Activated CD4-positive, alpha-beta T cell treated with anti-CD3 and anti-CD28 coated beads for 36 hours (primary cell): ENCODE data around the gene TEDC2. TPM values are rescaled to one million over a fixed set of nuclear protein-coding genes. Genes with fewer than 3 reads are reported as not detected.

ENCODE experiments used
- ATAC-seq: fragments of 200-7000 bp; cut with Tn5 transposase; one replicate; pipeline ENCODE4 v1.10.0; 2021; ENCODE audit warnings: mild to moderate bottlenecking, moderate library complexity
- CTCF ChIA-PET: fragments of 350-600 bp; sonication (Branson Sonifier 250); formaldehyde crosslinking; loops from one replicate; lab custom pipeline; 2021; ENCODE audit warnings: antibody characterized with exemption; lab: Charles Lee
- POLR2A ChIA-PET: fragments of 350-600 bp; sonication (Branson Sonifier 250); formaldehyde crosslinking; loops from one replicate; lab custom pipeline; 2021; ENCODE audit warnings: antibody characterized with exemption, inconsistent platforms; lab: Charles Lee
- DNase-seq: peaks from one replicate; pipeline ENCODE4 v3.0.0-alpha.2; 2020
- H3K27ac Mint-ChIP-seq: one replicate; pipeline ENCODE4 v1.8.0; 2021; ENCODE audit warnings: mixed read lengths
- H3K27me3 Mint-ChIP-seq: one replicate; pipeline ENCODE4 v1.8.0; 2021; ENCODE audit warnings: mixed read lengths
- H3K36me3 Mint-ChIP-seq: one replicate; pipeline ENCODE4 v1.8.0; 2021; ENCODE audit warnings: low read depth, mixed read lengths
- H3K4me1 Mint-ChIP-seq: one replicate; pipeline ENCODE4 v1.8.0; 2021; ENCODE audit warnings: mixed read lengths
- H3K4me3 Mint-ChIP-seq: one replicate; pipeline ENCODE4 v1.8.0; 2021; ENCODE audit warnings: mild to moderate bottlenecking, moderate library complexity, mixed read lengths
- H3K9me3 Mint-ChIP-seq: one replicate; pipeline ENCODE4 v1.8.0; 2021; ENCODE audit warnings: low read depth, mixed read lengths
- intact Hi-C, 2 experiments: fragments of 100-400 bp; cut with DNase I in 1 of 2; cut with micrococcal nuclease in 1 of 2; formaldehyde crosslinking; loops; one replicate each; pipeline versions ENCODE4 v1.14.2 to v1.15.1; 2022 to 2024; cut with DNase I, micrococcal nuclease
- microRNA-seq: library from miRNA; unstranded; fragments of <30 nt; microRNA quantifications from one replicate; pipeline ENCODE4 v1.2.0, GENCODE V29; 2021; ENCODE audit warnings: borderline replicate concordance
- total RNA-seq, 2 experiments: library from RNA; stranded (reverse); gene quantifications; one replicate each; pipeline ENCODE4 v1.2.3, GENCODE V29; 2021

TEDC2 gene
- total RNA-seq, 2 experiments from 2014 or later: 21.0 to 23.1 TPM

- intact Hi-C loops: no loop called here
- ATAC-seq (no peak), DNase-seq (no peak)
- Mint-ChIP-seq H3K4me3 (no peak overlapping the region), H3K27ac (no peak overlapping the region), H3K4me1 (peaks cover 9% of the 10 kb centered on the region), H3K27me3 (no peaks in the 10 kb centered on the region), H3K36me3 (no peaks in the 10 kb centered on the region), H3K9me3 (no peaks in the 10 kb centered on the region)
- POLR2A ChIA-PET: no interaction called here
- CTCF ChIA-PET: no interaction called here
Observed at GRCh38 chr16:2508722-2509400, 49.0 kb downstream of the TEDC2 start.

DNA sequence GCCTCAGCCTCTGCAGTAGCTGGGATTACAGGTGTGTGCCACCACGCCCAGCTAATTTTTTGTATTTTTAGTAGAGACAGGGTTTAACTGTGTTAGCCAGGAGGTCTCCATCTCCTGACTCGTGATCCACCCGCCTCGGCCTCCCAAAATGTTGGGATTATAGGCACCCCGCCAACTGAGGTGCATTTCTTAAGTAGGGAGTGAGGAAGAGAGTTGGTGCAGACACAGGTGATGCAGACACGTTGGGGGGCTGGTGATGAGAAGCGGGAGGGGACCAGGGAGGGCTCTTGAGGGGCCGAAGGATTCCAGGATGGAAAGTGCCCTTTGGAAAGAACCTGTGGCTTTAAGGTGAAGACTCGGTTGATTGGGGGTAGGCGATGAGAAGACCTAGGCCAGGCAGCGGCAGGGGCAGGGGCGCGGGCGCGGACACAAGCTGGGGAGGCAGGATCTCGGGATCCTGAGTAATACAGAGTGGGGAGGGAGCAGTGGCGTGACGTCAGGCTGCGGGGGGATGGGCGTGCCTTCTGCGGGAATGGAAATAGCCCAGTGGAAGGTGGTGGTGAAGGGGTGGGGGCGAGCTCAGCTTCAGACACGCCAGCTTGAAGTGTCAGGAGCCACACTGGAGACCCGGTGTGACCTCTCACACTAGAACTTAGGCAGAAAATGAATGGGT lies 51.4 kb downstream of the TEDC2 start:
- ChIA-PET CTCF (no interaction called here), POLR2A (no interaction called here)
- Mint-ChIP-seq H3K9me3 (no peaks in the 10 kb centered on the region), H3K36me3 (peaks cover 2% of the 10 kb centered on the region), H3K27me3 (no peaks in the 10 kb centered on the region), H3K27ac (no peak overlapping the region), H3K4me1 (peaks cover 23% of the 10 kb centered on the region), H3K4me3 (no peak overlapping the region)
- intact Hi-C loops: loop anchor here (5.0 to 10.0 kb wide), 2 partner anchors 34 to 516 kb away; partner anchors contain the start of gene TBC1D24 (in 1 of the 2)
- no peak for ATAC-seq
- DNase-seq: no peak

DNA sequence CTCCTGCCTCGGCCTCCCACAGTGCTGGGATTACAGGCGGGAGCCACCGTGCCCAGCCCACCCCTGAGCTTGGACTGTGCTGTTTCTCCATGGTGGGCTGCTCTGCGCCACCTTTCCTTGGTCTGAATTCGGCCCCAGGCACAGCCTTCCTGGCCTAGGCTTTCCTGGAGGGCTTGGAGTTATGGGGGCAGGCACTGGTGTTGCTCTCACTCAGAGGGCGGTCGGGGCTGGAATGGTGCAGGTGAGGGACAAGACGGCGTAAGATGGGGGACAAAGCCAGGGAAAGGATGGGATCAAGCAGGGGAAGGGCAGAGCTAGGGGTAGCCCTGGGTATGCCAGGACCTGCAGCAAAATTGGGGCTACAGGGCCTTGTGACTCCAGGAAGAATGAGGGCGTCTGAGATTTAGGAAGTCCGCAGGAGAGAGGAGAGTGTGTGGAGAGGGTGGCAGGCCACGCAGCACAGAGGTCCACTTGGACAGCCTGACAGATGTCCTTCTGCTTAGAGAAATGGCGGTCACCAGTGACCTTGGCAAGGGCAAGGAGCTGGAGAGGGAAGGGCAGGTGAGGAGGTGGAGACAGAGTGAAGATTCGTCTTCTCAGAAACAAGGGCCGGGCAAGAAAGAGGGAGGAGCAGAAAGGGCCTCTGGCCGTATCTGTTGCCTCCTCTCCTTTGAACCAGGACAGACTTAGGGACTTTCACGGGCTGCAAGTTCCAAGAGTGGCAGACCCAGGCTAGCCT lies 52.3 kb downstream of the TEDC2 start:
- H3K27ac Mint-ChIP-seq: no peak overlapping the region
- H3K9me3 Mint-ChIP-seq: no peaks in the 10 kb centered on the region
- DNase-seq (no peak), ATAC-seq (no peak)
- peaks cover 6% of the 10 kb centered on the region for H3K36me3 Mint-ChIP-seq
- CTCF ChIA-PET: interaction anchor here (0.6 to 0.7 kb wide), 2 partner anchors 123 to 306 kb away, joined by 3 to 4 read pairs; no protein-coding TSS in a partner anchor
- no peaks in the 10 kb centered on the region for H3K27me3 Mint-ChIP-seq
- H3K4me3 Mint-ChIP-seq: no peak overlapping the region
- POLR2A ChIA-PET: no interaction called here
- peaks cover 32% of the 10 kb centered on the region for H3K4me1 Mint-ChIP-seq
- intact Hi-C loops: loop anchor here (2.0 to 10.0 kb wide), 3 partner anchors 21 to 517 kb away; partner anchors contain the start of gene TBC1D24 (in 1 of the 2)

DNA sequence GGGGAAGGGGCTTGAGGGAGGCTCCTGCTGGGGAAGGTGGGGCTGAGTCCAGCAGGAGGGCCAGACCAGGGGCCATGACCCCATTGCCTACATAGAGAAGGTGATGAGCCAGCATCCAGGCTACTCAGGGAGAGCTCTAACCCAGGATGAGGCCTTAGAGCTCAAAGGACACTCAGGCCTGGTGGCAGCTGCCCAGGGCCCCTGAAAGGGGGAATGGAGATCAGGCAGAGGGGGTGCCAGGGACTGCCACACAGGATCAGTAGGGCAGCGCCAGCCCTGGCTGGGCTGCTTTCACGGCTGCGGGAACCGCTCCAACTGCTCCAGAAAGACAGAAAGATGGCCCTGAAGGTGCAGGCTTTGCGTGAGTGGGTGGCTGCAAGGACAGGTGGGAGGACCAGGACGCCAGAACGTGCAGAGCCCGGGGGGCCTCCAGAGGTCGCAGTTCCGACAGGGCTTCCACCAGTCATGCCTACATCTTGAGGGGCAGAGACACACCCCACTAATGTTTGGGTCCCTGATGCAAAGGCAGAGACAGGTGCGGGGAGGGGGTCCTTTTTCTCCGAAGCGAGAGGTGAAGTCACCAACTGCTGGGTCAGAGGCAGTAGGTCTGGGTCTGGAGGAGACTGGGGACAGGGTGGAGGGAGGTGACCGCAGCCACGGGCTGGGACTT lies 53.0 kb downstream of the TEDC2 start:
- POLR2A ChIA-PET: no interaction called here
- intact Hi-C loops: loop anchor here (1.0 to 10.0 kb wide), 15 partner anchors 18 to 518 kb away; partner anchors contain the start of genes TBC1D24 (in 2 of the 2), ABCA3 (in 1 of the 2), CCNF (in 1 of the 2) and CEMP1 (in 1 of the 2)
- DNase-seq (no peak), ATAC-seq (no peak)
- H3K9me3 Mint-ChIP-seq: no peaks in the 10 kb centered on the region
- peaks cover 6% of the 10 kb centered on the region for H3K36me3 Mint-ChIP-seq
- CTCF ChIA-PET: interaction anchor here (0.6 to 0.7 kb wide), 2 partner anchors 124 to 306 kb away, joined by 3 to 4 read pairs; no protein-coding TSS in a partner anchor
- H3K27ac Mint-ChIP-seq: peak overlapping the region; percentile 77
- H3K4me1 Mint-ChIP-seq: peaks cover 38% of the 10 kb centered on the region
- no peaks in the 10 kb centered on the region for H3K27me3 Mint-ChIP-seq
- peak overlapping the region; percentile 83 for H3K4me3 Mint-ChIP-seq

GRCh38 chr16:2513405-2514332 lies 53.8 kb downstream of the TEDC2 start, which contains the start of gene ATP6V0C:
ATP6V0C (plus strand) TSS chr16:2513952; CDS start chr16:2514104, 152 bp downstream.
- DNase-seq (peak; percentile 95), ATAC-seq (peak; percentile 90)
- POLR2A ChIA-PET: no interaction called here
- no peaks in the 10 kb centered on the region for H3K9me3 Mint-ChIP-seq
- peak within 1 kb of the TSS; percentile 95 for H3K27ac Mint-ChIP-seq
- peaks cover 6% of the 10 kb centered on the region for H3K36me3 Mint-ChIP-seq
- H3K4me1 Mint-ChIP-seq: peaks cover 44% of the 10 kb centered on the region
- H3K4me3 Mint-ChIP-seq: peak within 1 kb of the TSS; percentile 93
- H3K27me3 Mint-ChIP-seq: no peaks in the 10 kb centered on the region
- intact Hi-C loops: loop anchor here (1.0 to 10.0 kb wide), 15 partner anchors 18 to 519 kb away; partner anchors contain the start of genes TBC1D24 (in 2 of the 2), ABCA3 (in 1 of the 2), CCNF (in 1 of the 2) and CEMP1 (in 1 of the 2)
- CTCF ChIA-PET: no interaction called here

Small RNA genes within 50 kb of the gene (microRNA-seq; reads per million reads assigned to microRNA genes)
- gene MIR6767: not detected
- not detected for gene MIR6768

Other genes with a start within 250 kb of the TEDC2 start
- gene BRICD5, start 249.2 kb upstream of the TEDC2 start, total RNA-seq: 1 to 10 TPM; 8.0 to 8.8 TPM
- gene PGP, start 245.3 kb upstream of the TEDC2 start, total RNA-seq: 10 to 100 TPM; 11.5 to 15.0 TPM
- gene E4F1, start 236.5 kb upstream of the TEDC2 start, total RNA-seq: 10 to 100 TPM; 18.0 to 18.6 TPM
- under 1 TPM; 0.51 to 0.55 TPM for gene DNASE1L2, start 223.7 kb upstream of the TEDC2 start, total RNA-seq
- gene ECI1, start 208.5 kb upstream of the TEDC2 start, total RNA-seq: 10 to 100 TPM; 23.0 to 41.0 TPM
- gene RNPS1, start 192.0 kb upstream of the TEDC2 start, total RNA-seq: 100 to 1,000 TPM; 327 to 445 TPM
- 1 to 10 TPM; 6.0 to 7.2 TPM for gene ABCA3, start 119.4 kb upstream of the TEDC2 start, total RNA-seq
- gene CCNF, start 30.7 kb upstream of the TEDC2 start, total RNA-seq: 10 to 100 TPM; 52.2 to 53.4 TPM
- not detected for gene NTN3, start 11.2 kb downstream of the TEDC2 start, total RNA-seq
- 10 to 100 TPM; 10.4 to 12.7 TPM for gene TBC1D24, start 15.0 kb downstream of the TEDC2 start, total RNA-seq
- gene ATP6V0C, start 53.8 kb downstream of the TEDC2 start, total RNA-seq: 100 to 1,000 TPM in 1 of 2 experiments, 10 to 100 TPM in 1; 91.7 to 130 TPM
- 10 to 100 TPM; 20.9 to 31.6 TPM for gene AMDHD2, start 60.3 kb downstream of the TEDC2 start, total RNA-seq
- not detected for gene CEMP1, start 71.3 kb downstream of the TEDC2 start, total RNA-seq
- 10 to 100 TPM; 30.4 to 34.5 TPM for gene PDPK1, start 77.9 kb downstream of the TEDC2 start, total RNA-seq
- 10 to 100 TPM; 24.0 to 26.2 TPM for gene KCTD5, start 222.4 kb downstream of the TEDC2 start, total RNA-seq